ENCODE results near the gene GLIPR2.
"Not testable (repeated sequence)": the region's sequence is repeated elsewhere in the genome, so short reads cannot be mapped to it uniquely, and the experiment has no call there.

GLIPR2 gene

GRCh38 chr9:36145970-36146369, 9.4 kb downstream of the GLIPR2 start:
- DNase-seq, result no peak

- no peak for DNase-seq
Observed at GRCh38 chr9:36146651-36147050, 10.1 kb downstream of the GLIPR2 start.

- DNase-seq, result no peak
Observed at GRCh38 chr9:36147441-36148175, 11.1 kb downstream of the GLIPR2 start.

- DNase-seq, result no peak
Observed at GRCh38 chr9:36148311-36149051, 11.9 kb downstream of the GLIPR2 start.

GRCh38 chr9:36149197-36149596, 12.7 kb downstream of the GLIPR2 start:
- DNase-seq, result no peak

GRCh38 chr9:36150574-36151315, 14.2 kb downstream of the GLIPR2 start:
- DNase-seq, result no peak

GRCh38 chr9:36151316-36152210, 15.0 kb downstream of the GLIPR2 start:
- DNase-seq, result no peak

GRCh38 chr9:36152741-36153438, 16.4 kb downstream of the GLIPR2 start:
- DNase-seq, result no peak

GRCh38 chr9:36153746-36154145, 17.2 kb downstream of the GLIPR2 start:
- DNase-seq, result no peak

- DNase-seq, result no peak
Observed at GRCh38 chr9:36154331-36154952, 17.9 kb downstream of the GLIPR2 start.

GRCh38 chr9:36156116-36156515, 19.6 kb downstream of the GLIPR2 start:
- DNase-seq, result no peak

- DNase-seq, result no peak
Observed at GRCh38 chr9:36158122-36158521, 21.6 kb downstream of the GLIPR2 start.

- DNase-seq, result no peak
Observed at GRCh38 chr9:36158917-36159316, 22.4 kb downstream of the GLIPR2 start.

- DNase-seq, result not testable (repeated sequence)
Observed at GRCh38 chr9:36159509-36159908, 23.0 kb downstream of the GLIPR2 start.

- not testable (repeated sequence) for DNase-seq
Observed at GRCh38 chr9:36160126-36160525, 23.6 kb downstream of the GLIPR2 start.

- DNase-seq, result no peak
Observed at GRCh38 chr9:36161187-36161586, 24.7 kb downstream of the GLIPR2 start.

GRCh38 chr9:36162211-36162738, 25.7 kb downstream of the GLIPR2 start:
- no peak for DNase-seq

GRCh38 chr9:36163049-36163785, 26.7 kb downstream of the GLIPR2 start:
- peak; percentile 77 for DNase-seq

- peak; percentile 46 for DNase-seq
Observed at GRCh38 chr9:36163786-36164170, 27.2 kb downstream of the GLIPR2 start.

- DNase-seq, result no peak
Observed at GRCh38 chr9:36164372-36164771, 27.8 kb downstream of the GLIPR2 start.

- DNase-seq, result no peak
Observed at GRCh38 chr9:36164989-36165388, 28.5 kb downstream of the GLIPR2 start.

Measured in DMS 273 treated with DMSO at 0.1 percent for 48 hours (cell line).